ENCODE results near the gene SPIC. TPM values are rescaled to one million over a fixed set of nuclear protein-coding genes. Genes with fewer than 3 reads are reported as not detected.

The SPIC gene
- total RNA-seq, 1 donor from 2014 or later: not detected

GRCh38 chr12:101501410-101501995 lies 26.4 kb downstream of the SPIC start:
- H3K4me2 ChIP-seq: no peak overlapping the region
- no peaks in the 10 kb centered on the region for H3K4me1 Mint-ChIP-seq
- no peak overlapping the region for H3K27ac Mint-ChIP-seq

GRCh38 chr12:101521136-101521535 lies 46.0 kb downstream of the SPIC start:
- no peaks in the 10 kb centered on the region for H4K20me1 ChIP-seq (ENCODE audit: low read depth)
- H2AFZ ChIP-seq (replicated peaks): no peak overlapping the region
- Mint-ChIP-seq H3K27me3 (ENCODE audit: insufficient read depth, low read depth) (peaks cover 6% of the 10 kb centered on the region), H3K9me3 (no peaks in the 10 kb centered on the region), H3K4me1 (no peaks in the 10 kb centered on the region), H3K27ac (no peak overlapping the region), H3K4me3 (no peak overlapping the region), H3K36me3 (no peaks in the 10 kb centered on the region)
- no peak overlapping the region for H3K4me3 ChIP-seq
- no peak overlapping the region for H3K9ac ChIP-seq
- TF ChIP-seq EZH2 (IDR thresholded peaks at IDR 0.05): no peak
- no peak for TF ChIP-seq EZH2phosphoT487 (IDR thresholded peaks at IDR 0.05)
- no peak for TF ChIP-seq CTCF (IDR thresholded peaks at IDR 0.05)
- no peaks in the 10 kb centered on the region for H3K4me1 ChIP-seq
- no peak overlapping the region for H3K27ac ChIP-seq
- DNase-seq (ENCODE audit: low spot score): no peak
- H3K4me2 ChIP-seq: no peak overlapping the region
- H3K27me3 ChIP-seq: no peaks in the 10 kb centered on the region
- H3K9me3 ChIP-seq (ENCODE audit: low read depth): no peaks in the 10 kb centered on the region
- H3K79me2 ChIP-seq (ENCODE audit: low read depth): no peaks in the 10 kb centered on the region
- no peaks in the 10 kb centered on the region for H3K36me3 ChIP-seq
- no peaks in the 10 kb centered on the region for H3F3A ChIP-seq (ENCODE audit: low read depth)

More at GRCh38 chr12:101501410-101501995, 26.4 kb downstream of the SPIC start:
- Histone ChIP-seq H3K36me3 (no peaks in the 10 kb centered on the region), H3K79me2 (ENCODE audit: low read depth) (no peaks in the 10 kb centered on the region), H3K27me3 (no peaks in the 10 kb centered on the region), H3K4me3 (no peak overlapping the region), H3K9ac (no peak overlapping the region), H3K27ac (no peak overlapping the region), H4K20me1 (ENCODE audit: low read depth) (no peaks in the 10 kb centered on the region), H2AFZ (replicated peaks) (no peak overlapping the region), H3K4me1 (no peaks in the 10 kb centered on the region), H3K9me3 (ENCODE audit: low read depth) (no peaks in the 10 kb centered on the region), H3F3A (ENCODE audit: low read depth) (no peaks in the 10 kb centered on the region)
- Mint-ChIP-seq H3K27me3 (ENCODE audit: insufficient read depth, low read depth) (no peaks in the 10 kb centered on the region), H3K9me3 (peaks cover 5% of the 10 kb centered on the region), H3K4me3 (no peak overlapping the region), H3K36me3 (no peaks in the 10 kb centered on the region)
- no peak for TF ChIP-seq EZH2 (IDR thresholded peaks at IDR 0.05)
- TF ChIP-seq EZH2phosphoT487 (IDR thresholded peaks at IDR 0.05): no peak
- TF ChIP-seq CTCF (IDR thresholded peaks at IDR 0.05): no peak
- DNase-seq (ENCODE audit: low spot score): no peak

GRCh38 chr12:101527682-101528081 lies 52.5 kb downstream of the SPIC start:
- Mint-ChIP-seq H3K9me3 (no peaks in the 10 kb centered on the region), H3K4me3 (no peak overlapping the region), H3K36me3 (no peaks in the 10 kb centered on the region), H3K27ac (no peak overlapping the region), H3K4me1 (no peaks in the 10 kb centered on the region), H3K27me3 (ENCODE audit: insufficient read depth, low read depth) (peaks cover 7% of the 10 kb centered on the region)
- TF ChIP-seq EZH2 (IDR thresholded peaks at IDR 0.05) (no peak), EZH2phosphoT487 (IDR thresholded peaks at IDR 0.05) (no peak), CTCF (IDR thresholded peaks at IDR 0.05) (no peak)
- Histone ChIP-seq H3F3A (ENCODE audit: low read depth) (no peaks in the 10 kb centered on the region), H3K36me3 (no peaks in the 10 kb centered on the region), H3K79me2 (ENCODE audit: low read depth) (no peaks in the 10 kb centered on the region), H3K27me3 (no peaks in the 10 kb centered on the region), H3K9me3 (ENCODE audit: low read depth) (no peaks in the 10 kb centered on the region), H3K9ac (no peak overlapping the region), H3K4me2 (no peak overlapping the region), H3K4me1 (no peaks in the 10 kb centered on the region), H3K27ac (no peak overlapping the region), H4K20me1 (ENCODE audit: low read depth) (no peaks in the 10 kb centered on the region), H3K4me3 (no peak overlapping the region), H2AFZ (replicated peaks) (no peak overlapping the region)
- no peak for DNase-seq (ENCODE audit: low spot score)
